ENCODE measurements around the gene OR10W1.

The OR10W1 gene

GRCh38 chr11:58268142-58268541, at the start of gene OR10W1:
TSS of gene OR10W1 (minus strand) at chr11:58268260. CDS start at chr11:58267858, 402 bp downstream.
- DNase-seq, result no peak

- DNase-seq, result no peak
Measured at GRCh38 chr11:58316142-58316541, 48.1 kb upstream of the OR10W1 start.

- no peak for DNase-seq
Measured at GRCh38 chr11:58301576-58301975, 33.5 kb upstream of the OR10W1 start.

- no peak for DNase-seq
Measured at GRCh38 chr11:58292017-58292416, 24.0 kb upstream of the OR10W1 start.

- DNase-seq, result no peak
Measured at GRCh38 chr11:58289266-58289665, 21.2 kb upstream of the OR10W1 start.

GRCh38 chr11:58286249-58286648, 18.2 kb upstream of the OR10W1 start:
- no peak for DNase-seq

GRCh38 chr11:58285483-58286040, 17.5 kb upstream of the OR10W1 start:
- no peak for DNase-seq

- no peak for DNase-seq
Measured at GRCh38 chr11:58276151-58276550, 8.1 kb upstream of the OR10W1 start.

- no peak for DNase-seq
Measured at GRCh38 chr11:58275002-58275401, 6.9 kb upstream of the OR10W1 start.

GRCh38 chr11:58259983-58260382, 8.1 kb downstream of the OR10W1 start:
- DNase-seq, result no peak

- no peak for DNase-seq
Measured at GRCh38 chr11:58254936-58255335, 13.1 kb downstream of the OR10W1 start.

- no peak for DNase-seq
Measured at GRCh38 chr11:58243954-58244353, 24.1 kb downstream of the OR10W1 start.

- DNase-seq, result no peak
Measured at GRCh38 chr11:58227956-58228615, 40.0 kb downstream of the OR10W1 start.

- DNase-seq, result no peak
Measured at GRCh38 chr11:58222721-58223120, 45.3 kb downstream of the OR10W1 start.
